ENCODE data around the gene MBD3.
A peak's percentile ranks its signal among the peaks of the same experiment; 100 is the strongest.
"Not testable (repeated sequence)": the region's sequence is repeated elsewhere in the genome, so short reads cannot be mapped to it uniquely, and the experiment has no call there.

The MBD3 gene, protein sequence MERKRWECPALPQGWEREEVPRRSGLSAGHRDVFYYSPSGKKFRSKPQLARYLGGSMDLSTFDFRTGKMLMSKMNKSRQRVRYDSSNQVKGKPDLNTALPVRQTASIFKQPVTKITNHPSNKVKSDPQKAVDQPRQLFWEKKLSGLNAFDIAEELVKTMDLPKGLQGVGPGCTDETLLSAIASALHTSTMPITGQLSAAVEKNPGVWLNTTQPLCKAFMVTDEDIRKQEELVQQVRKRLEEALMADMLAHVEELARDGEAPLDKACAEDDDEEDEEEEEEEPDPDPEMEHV

DNA sequence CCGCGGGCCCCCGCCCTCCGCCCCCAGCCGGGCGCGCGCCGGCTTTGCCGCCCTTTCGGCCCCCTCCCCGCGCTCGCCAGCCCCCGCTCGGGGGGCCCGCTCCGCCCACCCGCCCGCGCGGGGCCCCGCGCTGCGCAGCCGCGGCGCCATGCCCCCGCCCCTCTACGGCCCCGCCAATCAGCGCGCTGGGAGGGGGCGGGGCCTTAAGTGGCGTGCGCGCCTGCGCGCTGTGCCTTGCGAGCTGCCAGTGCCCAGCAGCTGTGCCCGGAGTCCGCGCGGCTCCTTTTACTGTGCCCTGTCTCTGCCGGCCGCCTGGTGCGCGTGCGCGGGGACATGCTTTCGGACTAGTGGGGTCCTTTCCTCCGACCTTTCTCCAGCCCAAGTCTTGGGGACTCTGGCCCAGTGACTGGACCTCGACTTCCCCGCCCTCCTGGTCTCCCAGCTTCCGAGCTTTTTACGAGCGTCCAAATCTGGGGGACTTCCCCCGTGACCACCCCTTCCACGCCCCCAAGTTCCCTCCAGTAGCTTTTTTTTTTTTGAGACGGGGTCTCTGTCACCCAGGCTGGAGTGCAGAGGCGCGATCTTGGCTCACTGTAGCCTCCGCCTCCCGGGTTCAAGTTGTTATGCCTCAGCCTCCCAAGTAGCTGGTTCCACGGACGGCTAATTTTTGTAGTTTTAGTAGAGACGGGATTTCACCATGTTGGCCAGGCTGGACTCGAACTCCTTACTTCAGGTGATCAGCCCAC lies at the start of gene MBD3:
MBD3 (minus strand) TSS at position 111 of the 746 bp plus-strand sequence. CDS start 234 bp downstream, outside the sequence.
- DNase-seq (ENCODE audit: low read depth in 2 of 2), result peak; percentile 70 to 73

DNA sequence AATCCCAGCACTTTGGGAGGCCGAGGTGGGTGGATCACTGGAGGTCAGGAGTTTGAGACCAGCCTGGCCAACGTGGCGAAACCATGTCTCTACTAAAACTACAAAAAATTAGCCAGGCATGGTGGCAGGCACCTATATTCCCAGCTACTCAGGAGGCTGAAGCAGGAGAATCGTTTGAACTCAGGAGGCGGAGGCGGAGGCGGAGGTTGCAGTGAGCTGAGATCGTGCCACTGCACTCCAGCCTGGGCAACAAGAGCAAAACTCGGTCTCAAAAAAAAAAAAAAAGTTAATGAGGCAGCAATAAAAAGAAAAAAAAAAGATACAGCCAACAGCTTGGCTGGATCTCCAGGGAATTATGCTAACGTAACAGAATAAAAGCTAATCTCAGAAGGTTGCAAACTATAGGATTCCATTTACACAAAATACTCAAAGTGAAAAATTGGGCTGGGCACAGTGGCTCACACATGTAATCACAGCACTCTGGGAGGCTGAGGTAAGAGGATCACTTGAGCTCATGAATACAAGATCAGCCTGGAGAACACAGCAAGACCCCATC lies 48.3 kb upstream of the MBD3 start:
- not testable (repeated sequence) for DNase-seq (ENCODE audit: low read depth in 2 of 2)

DNA sequence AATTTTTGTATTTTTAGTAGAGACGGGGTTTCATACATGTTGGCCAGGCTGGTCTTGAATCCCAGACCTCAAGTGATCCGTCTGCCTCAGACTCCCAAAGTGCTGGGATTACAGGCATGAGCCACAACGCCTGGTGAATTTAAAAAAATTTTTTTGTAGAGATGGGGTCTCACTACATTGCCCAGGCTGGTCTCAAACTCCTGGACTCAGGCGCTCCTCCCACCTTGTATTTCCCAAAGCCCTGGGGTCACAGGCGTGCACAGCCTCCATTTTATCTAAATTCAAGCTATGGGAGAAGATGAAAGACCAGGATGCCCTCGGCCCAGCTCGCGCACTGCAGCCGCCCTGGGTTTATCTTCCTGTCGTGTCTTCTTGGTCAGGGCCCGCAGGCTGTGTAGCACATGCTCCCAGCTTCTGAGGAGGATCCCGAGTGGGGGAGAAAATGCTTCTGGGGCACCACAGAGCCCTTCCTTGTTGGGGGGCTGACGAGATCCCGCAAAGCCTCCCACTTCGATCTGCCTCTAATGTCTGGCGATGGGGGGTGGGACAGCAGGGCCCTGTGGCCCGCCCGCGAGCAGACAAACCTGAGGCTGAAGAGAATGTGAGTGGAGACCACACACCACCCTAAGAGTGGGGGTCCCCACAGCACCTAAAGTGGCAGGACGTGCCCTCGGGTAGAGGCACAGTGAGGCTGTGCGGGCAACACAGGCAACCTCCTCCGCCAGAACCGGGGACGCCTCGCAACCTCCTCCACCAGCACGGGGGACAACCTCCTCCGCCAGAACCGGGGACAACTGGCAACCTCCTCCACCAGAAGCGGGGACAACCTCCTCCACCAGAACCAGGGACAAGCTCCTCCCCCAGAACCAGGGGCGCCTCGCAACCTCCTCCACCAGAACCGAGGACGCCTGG lies 43.9 kb upstream of the MBD3 start:
- no peak for DNase-seq (ENCODE audit: low read depth in 2 of 2)

DNA sequence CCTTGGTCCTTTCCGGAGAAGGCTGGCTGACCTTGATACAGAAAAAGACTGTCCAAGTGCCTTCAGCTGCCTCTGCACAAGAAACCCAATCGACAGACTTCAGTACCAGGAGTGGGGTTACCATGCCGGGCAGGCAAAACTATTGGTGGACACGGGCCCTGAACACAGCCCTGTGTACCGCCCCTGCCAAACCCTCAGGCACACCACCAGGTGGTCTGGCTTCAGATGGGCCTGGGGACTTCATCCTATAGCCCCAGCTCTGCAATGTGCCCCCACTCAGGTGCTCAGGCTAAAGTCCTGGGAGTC lies 42.2 kb upstream of the MBD3 start:
- no peak for DNase-seq (ENCODE audit: low read depth in 2 of 2)

DNA sequence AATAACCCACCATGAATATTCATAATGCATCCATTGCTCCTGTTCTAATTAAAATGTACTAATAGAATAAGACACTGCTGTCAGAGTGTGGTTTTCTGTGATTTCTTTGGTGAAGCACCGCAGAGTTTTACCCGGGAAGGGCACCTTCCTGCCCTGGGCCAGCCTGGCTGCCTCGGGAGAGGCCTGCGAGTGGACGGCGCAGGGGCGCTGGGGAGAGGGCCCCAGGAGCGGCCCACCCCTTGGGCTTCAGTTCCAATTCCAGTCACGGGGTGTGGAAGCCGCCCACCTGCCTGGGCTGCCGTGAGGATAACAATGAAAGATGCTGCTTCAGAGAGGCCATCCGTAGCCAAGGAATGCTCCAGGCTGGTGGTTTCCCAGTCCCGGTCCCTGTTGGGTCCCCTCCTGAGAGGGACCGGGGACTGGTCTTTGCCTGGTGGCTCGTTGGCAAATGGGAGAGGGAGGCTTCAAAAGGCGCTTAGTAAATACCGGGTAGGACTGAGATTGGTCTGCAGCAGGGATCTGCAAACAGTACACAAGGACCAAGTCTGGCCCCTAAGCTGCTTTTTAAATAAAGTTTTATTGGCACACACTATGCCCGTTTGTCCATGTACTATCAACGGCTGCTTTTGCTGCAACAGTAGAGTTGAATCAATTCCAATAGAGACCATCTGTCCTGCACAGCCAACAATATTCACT lies 41.7 kb upstream of the MBD3 start:
- DNase-seq (ENCODE audit: low read depth in 2 of 2), result no peak

DNA sequence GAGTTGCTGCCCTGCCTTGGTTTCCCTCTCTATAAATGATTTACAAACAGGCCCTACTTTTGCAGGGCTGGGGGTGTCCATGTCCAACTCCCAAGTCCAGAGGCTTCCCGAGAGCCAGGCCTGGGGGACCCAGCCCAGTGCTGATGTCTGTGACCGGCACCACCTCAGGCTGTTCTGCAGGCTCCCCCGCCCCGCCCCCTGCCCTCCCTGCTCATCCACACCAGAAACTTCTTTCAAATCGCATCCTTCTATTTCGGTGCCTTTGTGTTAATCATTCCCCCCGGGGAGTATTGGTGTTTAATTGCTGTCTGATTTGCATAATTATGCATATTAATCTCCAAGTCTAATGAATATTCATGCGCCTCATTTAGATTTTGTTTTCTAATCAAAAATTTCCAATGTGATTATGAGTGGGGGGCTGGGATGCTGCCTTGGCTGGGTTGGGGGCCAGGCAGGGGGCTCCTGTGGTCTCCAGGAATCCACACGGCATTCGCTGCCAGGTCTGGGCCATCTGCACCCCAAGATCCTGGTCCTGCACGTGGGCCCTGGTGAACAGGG lies 40.7 kb upstream of the MBD3 start:
- DNase-seq (ENCODE audit: low read depth in 2 of 2), result no peak

DNA sequence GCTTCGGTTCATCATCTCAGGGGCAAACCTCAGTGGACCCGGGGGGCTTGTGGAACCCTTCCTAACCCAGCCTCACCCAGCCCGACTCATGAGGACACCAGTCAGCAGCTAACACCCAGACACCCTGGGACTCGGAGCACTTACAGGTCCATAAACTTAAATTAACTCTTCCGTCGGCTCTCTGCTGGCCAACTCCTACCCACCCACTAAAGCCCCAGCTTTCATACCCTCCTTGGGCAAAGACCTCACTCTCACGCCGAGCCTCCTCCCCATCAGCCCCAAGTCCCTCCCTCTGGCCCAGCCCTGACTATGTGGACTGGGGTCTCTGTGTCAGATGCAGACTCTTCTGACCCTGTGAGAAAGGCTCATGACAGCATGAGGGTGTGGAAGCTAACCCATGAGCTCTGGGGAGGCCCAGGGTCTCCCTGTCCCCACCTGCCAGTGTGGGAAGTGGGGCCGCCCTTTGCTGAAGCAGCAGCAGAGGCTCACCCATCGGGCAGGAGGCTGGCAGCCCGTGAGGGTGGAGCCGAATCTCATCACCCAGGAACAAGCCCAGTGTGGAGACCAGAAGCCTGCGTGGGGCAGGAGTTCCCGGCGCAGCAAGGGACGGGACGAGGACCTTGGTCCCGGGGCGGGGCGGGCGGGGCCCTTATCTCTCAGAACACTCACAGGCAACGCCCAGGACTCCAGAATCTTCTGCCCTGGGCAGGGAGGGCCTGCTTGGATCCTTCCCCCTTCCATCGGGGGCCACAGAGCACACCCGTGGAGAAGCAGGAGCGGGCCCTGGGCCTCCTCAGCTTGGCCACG lies 40.0 kb upstream of the MBD3 start:
- DNase-seq (ENCODE audit: low read depth in 2 of 2), result no peak

DNA sequence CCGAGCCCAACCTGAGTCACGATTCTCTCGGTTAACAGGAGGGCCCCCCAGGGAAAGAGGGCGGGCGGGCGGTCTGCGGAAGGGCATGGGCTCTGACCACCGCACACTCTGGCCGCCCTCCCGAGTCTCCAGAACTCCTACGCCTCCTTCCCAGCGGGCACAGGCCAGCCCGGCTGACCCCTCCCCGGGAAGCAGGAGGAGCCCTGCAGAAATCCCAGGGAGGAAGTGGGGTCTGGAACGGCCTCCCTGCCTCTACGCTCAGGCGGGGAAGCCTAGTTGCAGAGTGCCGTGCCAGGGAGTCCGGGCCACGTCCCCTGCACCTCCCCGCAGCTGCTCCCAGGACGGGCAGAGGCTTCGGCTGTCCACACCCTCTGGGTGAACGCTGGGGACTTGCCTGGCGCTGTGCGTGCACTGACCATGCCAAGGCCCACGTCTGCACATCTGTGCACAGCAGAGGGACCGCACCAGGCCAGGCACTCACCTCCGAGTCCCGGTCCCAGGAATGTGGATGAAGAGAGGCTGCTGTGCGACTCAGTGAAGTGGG lies 39.0 kb upstream of the MBD3 start:
- no peak for DNase-seq (ENCODE audit: low read depth in 2 of 2)

DNA sequence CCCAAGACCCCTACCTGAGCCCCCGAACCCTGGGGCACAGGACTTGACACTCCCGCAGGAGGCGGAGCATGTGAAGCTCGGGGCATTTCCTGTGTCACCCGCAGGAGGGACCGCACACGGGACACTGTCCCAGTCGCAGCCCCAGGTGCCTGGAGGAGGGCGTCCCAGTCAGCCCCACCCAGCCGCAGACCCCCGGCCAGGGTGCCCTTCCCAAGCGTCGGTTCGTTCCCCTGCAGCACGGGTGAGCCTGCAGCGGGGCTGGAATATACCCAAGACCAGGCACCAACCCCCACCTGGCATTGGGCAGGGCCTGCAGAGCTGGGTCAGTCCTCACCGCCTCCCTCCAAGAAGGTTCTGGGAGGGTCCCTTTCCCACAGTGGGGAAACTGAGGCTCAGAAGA lies 38.1 kb upstream of the MBD3 start:
- DNase-seq (ENCODE audit: low read depth in 2 of 2), result no peak

DNA sequence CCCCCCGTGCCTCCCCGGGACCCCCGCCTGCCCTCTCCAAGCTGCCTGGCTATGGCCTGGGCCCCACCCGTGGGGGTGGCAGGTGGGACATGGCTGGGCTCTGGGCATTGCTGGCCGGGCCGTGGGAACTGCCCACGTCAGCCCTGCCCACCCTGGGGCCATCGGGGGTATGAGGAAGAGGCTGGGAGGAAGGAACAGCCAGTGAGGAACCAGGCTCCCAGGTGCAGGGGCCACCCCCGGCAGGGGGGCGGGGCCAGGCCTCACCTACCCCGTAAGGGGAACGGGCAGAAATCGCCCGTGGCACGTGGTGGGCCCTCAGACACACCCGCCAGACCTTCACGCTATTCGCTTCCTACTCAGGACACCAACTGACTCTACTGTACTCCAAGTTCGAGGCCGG lies 37.3 kb upstream of the MBD3 start:
- DNase-seq (ENCODE audit: low read depth in 2 of 2), result no peak

DNA sequence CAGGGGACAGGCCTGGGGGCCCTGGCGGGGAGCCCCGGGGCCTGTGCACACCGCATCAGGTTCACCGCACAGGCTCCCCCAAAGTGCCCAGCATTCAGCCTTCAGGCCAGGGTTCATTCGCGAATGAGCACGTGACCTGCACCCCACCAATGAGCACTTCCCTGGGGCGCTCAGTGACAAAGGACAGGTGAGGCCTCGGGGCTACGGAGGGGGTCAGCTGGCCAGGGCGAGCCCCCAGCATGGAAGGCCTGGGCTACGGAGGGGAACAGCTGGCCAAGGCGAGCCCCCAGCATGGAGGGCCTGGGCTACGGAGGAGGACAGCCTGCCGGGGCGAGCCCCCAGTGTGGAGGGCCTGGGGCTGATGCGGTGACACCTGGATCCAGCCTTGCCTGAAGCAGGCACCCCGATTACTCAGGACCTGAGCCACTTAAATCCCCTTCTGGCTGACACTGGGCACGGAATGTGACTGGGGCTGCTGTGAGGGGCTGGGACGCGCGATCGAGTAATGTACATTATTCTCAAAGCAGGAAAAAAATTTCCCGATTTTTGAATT lies 36.7 kb upstream of the MBD3 start:
- no peak for DNase-seq (ENCODE audit: low read depth in 2 of 2)

DNA sequence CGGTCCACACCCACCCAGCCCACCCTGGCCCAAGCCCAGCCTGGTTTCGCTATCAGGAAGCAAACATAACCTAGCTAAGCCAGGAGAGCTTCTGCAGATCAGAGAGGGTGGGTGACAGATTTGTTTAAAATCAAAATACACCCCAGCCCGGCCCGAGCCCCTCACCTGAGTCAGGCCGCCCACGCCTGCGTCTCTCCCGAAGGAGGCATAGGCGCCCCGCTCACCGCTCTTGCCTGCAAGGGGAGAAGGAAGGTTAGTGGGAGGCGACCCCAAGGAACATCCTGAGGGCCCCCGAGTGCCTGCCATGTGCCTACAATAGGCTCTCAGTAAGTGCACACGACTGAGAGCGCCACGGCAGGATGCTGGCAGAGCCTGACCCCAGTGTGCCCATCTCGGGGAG lies 34.5 kb upstream of the MBD3 start:
- DNase-seq (ENCODE audit: low read depth in 2 of 2), result no peak

DNA sequence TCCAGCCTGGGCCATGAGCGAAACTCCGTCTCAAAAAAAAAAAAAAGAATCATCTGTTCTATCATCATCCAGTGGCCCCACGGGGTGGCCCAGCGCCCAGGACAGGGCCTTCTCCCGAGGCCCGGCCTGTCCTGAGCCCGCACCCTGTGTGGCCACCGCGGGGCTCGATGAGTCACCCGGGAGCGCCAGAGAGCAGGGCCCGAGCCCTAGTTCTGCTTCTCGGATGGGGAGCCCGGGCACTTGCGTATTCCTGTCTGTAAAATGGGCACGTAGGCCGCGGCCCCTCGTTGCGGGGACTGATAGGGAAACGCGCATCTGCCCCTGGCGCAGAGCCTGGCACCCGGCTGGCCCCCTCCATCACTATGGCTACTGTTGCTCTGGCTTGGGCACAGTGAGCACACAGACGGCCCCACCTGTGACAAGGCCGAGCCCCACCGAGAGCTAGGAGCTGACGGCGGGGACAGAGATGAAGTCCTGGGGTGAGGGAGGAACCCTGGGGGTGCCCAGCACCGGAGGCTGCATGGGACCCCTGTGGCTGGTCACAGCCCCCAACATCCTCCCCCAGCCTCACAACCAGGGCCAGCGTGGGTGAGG lies 33.8 kb upstream of the MBD3 start:
- DNase-seq (ENCODE audit: low read depth in 2 of 2), result no peak

DNA sequence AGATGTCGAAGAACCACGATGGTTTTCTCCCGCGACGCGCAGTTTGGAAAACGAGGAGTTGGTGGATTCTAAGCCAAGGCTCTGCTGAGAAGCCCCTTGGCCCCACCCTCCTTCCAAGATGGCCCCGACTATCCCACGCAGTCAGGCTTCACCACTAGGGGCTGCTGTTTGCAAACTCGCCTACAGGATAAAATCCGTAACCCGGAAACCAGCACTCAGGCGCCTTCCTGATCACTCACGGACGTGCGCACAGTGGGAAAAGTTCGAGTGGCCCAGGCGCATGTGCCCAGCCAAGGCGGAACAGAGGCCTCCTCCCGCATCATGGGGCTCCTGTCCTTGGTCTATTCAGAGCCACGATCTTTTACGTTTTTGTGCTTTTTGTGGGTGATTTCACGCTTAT lies 31.8 kb upstream of the MBD3 start:
- DNase-seq (ENCODE audit: low read depth in 2 of 2), result peak; percentile 3 to 6

DNA sequence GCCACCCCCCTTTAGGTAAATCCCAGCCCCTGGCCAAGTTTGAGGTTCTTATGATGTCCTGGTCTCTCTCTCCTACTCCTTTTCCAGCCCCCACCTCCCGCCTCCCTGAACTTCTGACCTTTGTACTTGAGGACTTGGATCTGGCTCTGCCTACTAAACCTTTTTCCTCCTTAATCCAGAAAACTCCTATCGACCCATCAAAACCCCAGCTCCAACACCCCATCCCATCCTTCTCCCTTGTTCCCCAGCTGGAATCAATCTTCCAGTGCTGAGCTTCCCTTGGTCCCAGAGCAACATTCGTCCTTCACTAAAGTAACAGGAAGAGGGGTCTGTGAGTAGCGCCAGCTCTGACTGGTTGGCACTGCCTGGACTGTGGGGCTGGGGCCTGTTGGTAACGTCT lies 29.9 kb upstream of the MBD3 start:
- no peak for DNase-seq (ENCODE audit: low read depth in 2 of 2)

DNA sequence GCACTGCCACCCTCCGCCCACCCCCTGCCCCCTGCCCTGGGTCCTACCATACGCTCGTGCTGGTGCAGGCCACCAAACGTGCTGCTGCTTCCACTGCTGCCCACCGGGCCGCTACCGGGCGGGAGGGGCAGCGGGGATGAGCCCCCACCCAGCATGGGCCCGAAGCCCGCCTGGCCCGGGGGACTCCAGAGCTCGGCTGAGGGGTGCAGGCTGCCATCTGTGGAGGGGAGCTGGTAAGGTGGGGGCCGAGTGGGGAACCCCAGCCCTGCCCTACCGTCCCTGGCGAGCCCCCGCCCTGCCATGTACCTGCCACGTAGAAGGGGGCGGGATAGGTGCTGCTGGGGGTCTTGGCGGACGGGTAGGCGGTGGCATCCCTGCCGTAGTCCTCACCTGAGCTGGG lies 29.3 kb upstream of the MBD3 start:
- DNase-seq (ENCODE audit: low read depth in 2 of 2), result no peak

DNA sequence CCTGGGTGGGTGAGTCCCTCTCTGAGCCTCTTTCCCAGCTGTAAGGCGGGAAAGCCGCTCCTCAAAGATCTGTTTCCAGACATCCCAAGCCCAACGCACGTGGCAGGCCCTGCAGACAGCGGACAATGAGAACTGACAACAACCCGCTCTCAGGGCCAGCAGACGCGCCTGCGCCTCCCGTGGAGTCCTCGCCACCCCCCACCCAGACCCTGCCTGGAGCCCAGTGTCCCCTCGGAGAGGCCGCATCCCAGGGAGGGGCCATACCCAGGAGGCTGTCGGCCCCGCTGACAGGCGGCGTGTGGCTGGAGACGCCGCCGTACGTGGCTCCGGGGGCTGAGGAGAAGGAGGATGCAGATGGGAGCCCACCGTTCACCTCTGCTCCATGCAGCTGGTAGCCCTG lies 28.9 kb upstream of the MBD3 start:
- DNase-seq (ENCODE audit: low read depth in 2 of 2), result no peak

DNA sequence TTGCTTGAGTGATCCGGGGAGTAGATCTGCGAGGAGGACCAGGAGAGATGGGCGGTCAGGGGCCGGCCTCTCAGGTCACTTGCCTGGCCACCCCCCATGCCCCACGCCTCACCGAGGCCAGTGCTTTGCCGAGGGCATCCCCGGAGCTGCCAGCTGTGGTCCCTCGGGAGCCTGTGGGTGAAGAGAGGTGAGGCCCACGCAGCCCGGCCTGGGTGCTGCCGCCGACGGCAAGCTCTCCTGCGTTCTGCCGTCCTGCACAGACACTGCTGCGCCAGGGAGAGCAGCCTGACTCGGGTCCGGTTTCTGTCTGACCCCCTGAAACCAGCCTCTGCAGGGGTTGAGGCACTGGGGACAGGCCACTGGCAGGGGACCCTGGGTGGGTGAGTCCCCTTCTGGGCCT lies 28.4 kb upstream of the MBD3 start:
- DNase-seq (ENCODE audit: low read depth in 2 of 2), result no peak

DNA sequence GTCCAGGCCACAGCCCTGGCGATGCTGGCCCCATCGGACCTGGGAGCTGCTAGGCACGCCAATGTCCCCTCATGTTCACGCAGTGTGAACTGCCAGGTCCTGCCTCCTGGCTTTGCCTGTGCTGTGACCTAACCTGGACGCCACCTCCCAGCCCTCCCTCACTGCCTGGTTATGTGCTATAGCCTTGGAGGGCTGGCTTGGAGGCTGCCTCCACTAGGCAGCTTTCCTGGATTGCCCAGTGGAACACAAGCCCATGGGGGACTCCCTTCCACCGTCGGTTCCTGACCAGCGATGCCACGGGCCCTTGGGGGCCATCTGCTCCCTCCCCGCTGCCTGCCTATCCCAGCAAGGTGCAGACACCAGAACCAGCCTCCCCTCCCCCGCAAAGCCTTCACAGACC lies 27.8 kb upstream of the MBD3 start:
- DNase-seq (ENCODE audit: low read depth in 2 of 2), result no peak

DNA sequence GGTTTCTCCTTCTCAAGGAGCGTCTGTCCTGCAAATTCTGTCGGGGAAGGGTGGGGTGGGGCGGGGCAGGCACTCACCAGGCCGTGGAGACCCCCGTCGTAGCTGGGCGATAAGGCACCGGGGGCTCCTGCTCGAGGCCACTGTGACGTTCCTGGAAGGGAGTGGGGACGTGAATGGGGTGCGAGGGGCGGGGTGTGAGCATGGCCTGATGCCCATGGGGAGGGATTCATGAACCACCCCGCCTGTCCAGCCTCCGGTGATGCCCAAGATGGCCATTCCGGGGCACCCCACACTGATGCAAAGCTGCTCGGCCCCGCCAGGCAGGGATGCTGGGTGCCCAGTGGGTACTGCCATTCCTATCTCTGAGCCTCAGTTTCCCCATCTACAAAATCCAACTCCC lies 27.0 kb upstream of the MBD3 start:
- DNase-seq (ENCODE audit: low read depth in 2 of 2), result no peak

All from fibroblast of skin of left biceps (primary cell).